Prostate gland (tissue), 2 donors: ENCODE measurements around the gene FOXP1. TPM values are rescaled to one million over a fixed set of nuclear protein-coding genes. Genes with fewer than 3 reads are reported as not detected.

Experiments used
- DNase-seq: peaks from one replicate; pipeline ENCODE4 v3.0.0-alpha.2; 2019; ENCODE audit warnings: low spot score
- H3K27ac ChIP-seq, 2 donors: fragments of 200-600 bp; sonication (generic); 2 replicates each; pipeline ENCODE4 v1.5.1; 2017 to 2019
- H3K27me3 ChIP-seq: fragments of 200-600 bp; sonication (generic); replicated peaks from 2 replicates; pipeline ENCODE4 v1.5.1; 2019; ENCODE audit not compliant: insufficient read depth
- H3K36me3 ChIP-seq, 2 donors: fragments of 200-600 bp; sonication (generic); 1 replicate in 1 of 2; 2 replicates in 1 of 2; pipeline versions ENCODE4 v1.5.1 to v1.8.1; 2017 to 2019
- H3K4me1 ChIP-seq: fragments of 200-600 bp; sonication (generic); replicated peaks from 2 replicates; pipeline ENCODE4 v1.5.1; 2019
- H3K4me3 ChIP-seq, 2 donors: fragments of 200-600 bp; sonication (generic); 2 replicates each; pipeline ENCODE4 v1.5.1; 2017 to 2019
- H3K9me3 ChIP-seq: fragments of 200-600 bp; sonication (generic); 2 replicates; pipeline ENCODE4 v1.5.1; 2017
- CTCF ChIP-seq, 4 experiments: fragments of 200-600 bp in 2 of 4; fragments of 450-650 bp in 2 of 4; sonication (generic) in 2 of 4; IDR thresholded peaks; 1 replicate in 3 of 4; 2 replicates in 1 of 4; pipeline ENCODE4 v1.5.1; 2016 to 2019; ENCODE audit warnings: antibody characterized with exemption in 4 of 4, mild to moderate bottlenecking in 2 of 4, moderate library complexity in 2 of 4
- POLR2A ChIP-seq: fragments of 450-650 bp; IDR thresholded peaks from one replicate; pipeline ENCODE4 v1.6.1; 2016; ENCODE audit warnings: antibody characterized with exemption, mild to moderate bottlenecking
- POLR2AphosphoS5 ChIP-seq: sonication (generic); formaldehyde crosslinking; IDR thresholded peaks from one replicate; pipeline ENCODE4 v1.6.1; 2017; ENCODE audit warnings: antibody characterized with exemption
- WGBS: methylation state at CpG from one replicate; pipeline ENCODE4 v1.1.5; 2018; 5-methylcytosine and 5-hydroxymethylcytosine counted together
- intact Hi-C: fragments of 100-400 bp; cut with DNase I; formaldehyde crosslinking; loops from one replicate; pipeline ENCODE4 v1.14.2; 2022
- total RNA-seq, 2 donors: library from RNA; depleted of rRNA; stranded (reverse); fragments of >200 nt; gene quantifications; one replicate each; pipeline ENCODE4 v1.1.0, GENCODE V29; 2016

Gene FOXP1
- total RNA-seq, 2 donors from 2014 or later = 133 to 156 TPM

GRCh38 chr3:71395470-71395869 is 188.1 kb downstream of the FOXP1 start:
- Histone ChIP-seq H3K4me1 (peaks cover 2% of the 10 kb centered on the region), H3K27me3 (no peaks in the 10 kb centered on the region), H3K27ac (no peak overlapping the region), H3K4me3 (no peak overlapping the region), H3K36me3 (no peaks in the 10 kb centered on the region), H3K9me3 (no peaks in the 10 kb centered on the region)
- DNase-seq = peak; percentile 36
- TF ChIP-seq CTCF (IDR thresholded peaks at IDR 0.05) = no peak
- TF ChIP-seq POLR2AphosphoS5 = peak; percentile 49
- WGBS = 55% methylated on average over 3 of the region's 3 CpGs
- intact Hi-C loops = no loop called here

- TF ChIP-seq POLR2AphosphoS5 = no peak
- TF ChIP-seq CTCF (IDR thresholded peaks at IDR 0.05) = no peak
- TF ChIP-seq POLR2A = no peak
- Histone ChIP-seq H3K27me3 (no peaks in the 10 kb centered on the region), H3K4me1 (peaks cover 6% of the 10 kb centered on the region), H3K4me3 (no peak overlapping the region), H3K36me3 (no peaks in the 10 kb centered on the region), H3K27ac (no peak overlapping the region), H3K9me3 (no peaks in the 10 kb centered on the region)
- no peak for DNase-seq
- intact Hi-C loops = no loop called here
- 100% methylated on average over 2 of the region's 2 CpGs for WGBS
Measured at GRCh38 chr3:71393745-71394144, 189.8 kb downstream of the FOXP1 start.

- H3K27me3 ChIP-seq = no peaks in the 10 kb centered on the region
- H3K9me3 ChIP-seq = no peaks in the 10 kb centered on the region
- H3K4me1 ChIP-seq = peaks cover 6% of the 10 kb centered on the region
- DNase-seq = no peak
- H3K36me3 ChIP-seq = no peaks in the 10 kb centered on the region
- WGBS = 96% methylated on average over 1 of the region's 1 CpG
- H3K27ac ChIP-seq = no peak overlapping the region
- intact Hi-C loops = no loop called here
- no peak overlapping the region for H3K4me3 ChIP-seq
- TF ChIP-seq CTCF (IDR thresholded peaks at IDR 0.05) (no peak), POLR2AphosphoS5 (no peak), POLR2A (no peak)
Measured at GRCh38 chr3:71393093-71393492, 190.4 kb downstream of the FOXP1 start.

DNA sequence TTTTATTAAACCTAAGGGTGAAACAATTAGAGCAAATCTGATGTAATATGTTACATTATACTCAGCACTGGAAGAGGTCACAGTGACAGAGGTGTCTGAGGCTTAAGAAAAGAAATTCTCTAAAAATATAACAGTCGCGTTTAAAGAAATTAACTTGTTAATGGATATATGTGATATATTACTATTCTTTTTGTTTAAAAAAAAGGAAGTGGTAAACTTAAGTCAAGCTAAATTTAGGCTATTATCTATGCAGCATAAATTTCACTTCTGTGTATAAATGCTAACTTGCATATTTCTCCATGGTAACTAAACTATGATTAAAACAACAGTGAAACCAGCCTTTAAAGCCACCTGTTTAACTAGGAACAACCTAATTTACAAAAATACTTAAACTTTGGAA is 191.3 kb downstream of the FOXP1 start:
- Histone ChIP-seq H3K9me3 (no peaks in the 10 kb centered on the region), H3K4me3 (no peak overlapping the region), H3K36me3 (no peaks in the 10 kb centered on the region), H3K27me3 (no peaks in the 10 kb centered on the region), H3K4me1 (peaks cover 6% of the 10 kb centered on the region), H3K27ac (no peak overlapping the region)
- 89% methylated on average over 2 of the region's 2 CpGs for WGBS
- TF ChIP-seq CTCF (IDR thresholded peaks at IDR 0.05) = no peak
- no peak for DNase-seq
- intact Hi-C loops = no loop called here

GRCh38 chr3:71391361-71391760 is 192.2 kb downstream of the FOXP1 start:
- Histone ChIP-seq H3K4me3 (no peak overlapping the region), H3K27me3 (no peaks in the 10 kb centered on the region), H3K27ac (no peak overlapping the region), H3K36me3 (no peaks in the 10 kb centered on the region), H3K9me3 (no peaks in the 10 kb centered on the region), H3K4me1 (peaks cover 6% of the 10 kb centered on the region)
- intact Hi-C loops = no loop called here
- no peak for TF ChIP-seq POLR2AphosphoS5
- no peak for TF ChIP-seq CTCF (IDR thresholded peaks at IDR 0.05)
- TF ChIP-seq POLR2A = no peak
- 89% methylated on average over 7 of the region's 7 CpGs for WGBS
- no peak for DNase-seq
